Panc1 (cell line): ENCODE measurements around the gene CCDC124.

Experiments
- POLR2AphosphoS5 ChIP-seq: IDR thresholded peaks from 2 replicates; pipeline ENCODE4 v1.6.1; 2012; ENCODE audit warnings: mild to moderate bottlenecking, low read depth, low read length, moderate library complexity
- SIN3A ChIP-seq: IDR thresholded peaks from 2 replicates; pipeline ENCODE4 v1.6.1; 2012; ENCODE audit warnings: low read depth, mild to moderate bottlenecking, low read length, moderate library complexity, borderline replicate concordance; ENCODE audit not compliant: insufficient read depth
- TCF7L2 ChIP-seq: IDR thresholded peaks from 2 replicates; pipeline ENCODE4 v1.6.1; 2011; ENCODE audit warnings: mild to moderate bottlenecking, low read depth, low read length, inconsistent platforms
- TF ChIP-seq, protein P1 (sequence below): fragments of 450-650 bp; IDR thresholded peaks from 2 replicates; pipeline ENCODE4 v1.5.1; 2017; ENCODE audit warnings: mild to moderate bottlenecking

DNA sequence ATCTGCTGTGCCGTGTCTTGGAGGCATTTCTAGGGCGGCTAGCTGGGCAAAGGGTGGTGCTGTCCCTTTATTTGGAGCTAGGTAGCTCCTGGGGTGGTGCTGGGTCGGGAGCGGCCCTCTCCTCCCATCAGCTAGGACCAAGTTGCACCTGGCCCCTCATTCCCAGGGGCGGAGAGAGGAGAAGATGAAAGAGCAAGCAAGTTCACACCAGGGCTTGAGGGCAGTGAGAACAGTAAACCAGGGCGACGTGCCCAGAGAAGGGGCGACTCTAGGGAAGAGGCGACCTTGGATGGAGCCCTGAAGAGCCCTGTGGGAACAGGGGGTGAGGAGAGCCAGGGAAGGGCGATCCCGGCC lies 17.1 kb downstream of the CCDC124 start:
- TF ChIP-seq, protein P1, sequence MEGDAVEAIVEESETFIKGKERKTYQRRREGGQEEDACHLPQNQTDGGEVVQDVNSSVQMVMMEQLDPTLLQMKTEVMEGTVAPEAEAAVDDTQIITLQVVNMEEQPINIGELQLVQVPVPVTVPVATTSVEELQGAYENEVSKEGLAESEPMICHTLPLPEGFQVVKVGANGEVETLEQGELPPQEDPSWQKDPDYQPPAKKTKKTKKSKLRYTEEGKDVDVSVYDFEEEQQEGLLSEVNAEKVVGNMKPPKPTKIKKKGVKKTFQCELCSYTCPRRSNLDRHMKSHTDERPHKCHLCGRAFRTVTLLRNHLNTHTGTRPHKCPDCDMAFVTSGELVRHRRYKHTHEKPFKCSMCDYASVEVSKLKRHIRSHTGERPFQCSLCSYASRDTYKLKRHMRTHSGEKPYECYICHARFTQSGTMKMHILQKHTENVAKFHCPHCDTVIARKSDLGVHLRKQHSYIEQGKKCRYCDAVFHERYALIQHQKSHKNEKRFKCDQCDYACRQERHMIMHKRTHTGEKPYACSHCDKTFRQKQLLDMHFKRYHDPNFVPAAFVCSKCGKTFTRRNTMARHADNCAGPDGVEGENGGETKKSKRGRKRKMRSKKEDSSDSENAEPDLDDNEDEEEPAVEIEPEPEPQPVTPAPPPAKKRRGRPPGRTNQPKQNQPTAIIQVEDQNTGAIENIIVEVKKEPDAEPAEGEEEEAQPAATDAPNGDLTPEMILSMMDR: no peak
- TF ChIP-seq POLR2AphosphoS5: no peak
- no peak for TF ChIP-seq TCF7L2
- TF ChIP-seq SIN3A: no peak
